ENCODE data around the gene SLC6A2. TPM values are rescaled to one million over a fixed set of nuclear protein-coding genes. Genes with fewer than 3 reads are reported as not detected.

SLC6A2 gene
- total RNA-seq, 1 experiment from 2014 or later, result not detected

GRCh38 chr16:55671206-55671973, 15.6 kb downstream of the SLC6A2 start:
- Histone ChIP-seq H3K4me3 (ENCODE audit: low read length) (no peak overlapping the region), H3K9me3 (ENCODE audit: low read length) (no peaks in the 10 kb centered on the region), H4K20me1 (ENCODE audit: insufficient read depth, low read depth, low read length) (no peaks in the 10 kb centered on the region), H3K36me3 (ENCODE audit: insufficient read depth, low read length) (no peaks in the 10 kb centered on the region), H2AFZ (ENCODE audit: low read length) (no peak overlapping the region), H3K4me2 (ENCODE audit: low read depth, low read length, poor library complexity, severe bottlenecking) (no peak overlapping the region), H3K9me2 (replicated peaks; ENCODE audit: insufficient read depth, low read length) (no peaks in the 10 kb centered on the region), H3K9ac (ENCODE audit: low read length) (no peak overlapping the region), H3K79me2 (ENCODE audit: low read length) (no peaks in the 10 kb centered on the region), H3K27ac (ENCODE audit: low read length) (no peak overlapping the region), H3K4me1 (ENCODE audit: low read length) (no peaks in the 10 kb centered on the region), H3K27me3 (ENCODE audit: low read length) (no peaks in the 10 kb centered on the region)
- DNase-seq, result no peak

- Histone ChIP-seq H3K36me3 (ENCODE audit: insufficient read depth, low read length) (no peaks in the 10 kb centered on the region), H4K20me1 (ENCODE audit: insufficient read depth, low read depth, low read length) (no peaks in the 10 kb centered on the region), H3K9me3 (ENCODE audit: low read length) (no peaks in the 10 kb centered on the region), H2AFZ (ENCODE audit: low read length) (no peak overlapping the region), H3K9ac (ENCODE audit: low read length) (no peak overlapping the region), H3K4me3 (ENCODE audit: low read length) (no peak overlapping the region), H3K4me1 (ENCODE audit: low read length) (no peaks in the 10 kb centered on the region), H3K9me2 (replicated peaks; ENCODE audit: insufficient read depth, low read length) (no peaks in the 10 kb centered on the region), H3K79me2 (ENCODE audit: low read length) (no peaks in the 10 kb centered on the region), H3K4me2 (ENCODE audit: low read depth, low read length, poor library complexity, severe bottlenecking) (no peak overlapping the region), H3K27me3 (ENCODE audit: low read length) (no peaks in the 10 kb centered on the region), H3K27ac (ENCODE audit: low read length) (no peak overlapping the region)
- DNase-seq, result no peak
Measured at GRCh38 chr16:55671974-55672280, 16.1 kb downstream of the SLC6A2 start.

DNA sequence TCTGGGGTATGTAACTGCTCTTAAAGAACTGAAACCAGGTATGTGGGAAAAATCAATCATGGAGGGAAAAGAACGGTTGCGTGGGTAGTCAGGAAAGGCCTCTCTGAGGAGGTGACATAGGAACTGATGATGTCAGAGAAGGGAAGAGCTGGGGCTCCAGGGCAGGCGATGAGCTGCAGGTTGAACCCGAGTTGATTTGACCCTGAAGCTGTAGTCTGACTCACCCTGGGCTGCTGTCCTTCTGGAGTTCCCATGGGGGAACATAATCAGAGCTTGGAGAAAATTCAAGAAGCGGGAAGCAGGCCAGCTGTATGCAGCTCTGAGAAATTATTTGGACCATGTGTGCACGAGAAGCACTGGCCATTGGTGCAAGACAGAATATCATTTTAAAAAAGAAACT, 16.7 kb downstream of the SLC6A2 start:
- Histone ChIP-seq H3K79me2 (ENCODE audit: low read length) (no peaks in the 10 kb centered on the region), H3K4me1 (ENCODE audit: low read length) (no peaks in the 10 kb centered on the region), H3K9me3 (ENCODE audit: low read length) (no peaks in the 10 kb centered on the region), H4K20me1 (ENCODE audit: insufficient read depth, low read depth, low read length) (no peaks in the 10 kb centered on the region), H3K9ac (ENCODE audit: low read length) (no peak overlapping the region), H3K27me3 (ENCODE audit: low read length) (no peaks in the 10 kb centered on the region), H3K4me3 (ENCODE audit: low read length) (no peak overlapping the region), H3K4me2 (ENCODE audit: low read depth, low read length, poor library complexity, severe bottlenecking) (no peak overlapping the region), H3K9me2 (replicated peaks; ENCODE audit: insufficient read depth, low read length) (no peaks in the 10 kb centered on the region), H2AFZ (ENCODE audit: low read length) (no peak overlapping the region), H3K36me3 (ENCODE audit: insufficient read depth, low read length) (no peaks in the 10 kb centered on the region), H3K27ac (ENCODE audit: low read length) (no peak overlapping the region)
- DNase-seq, result no peak

- DNase-seq, result no peak
- H3K27me3 ChIP-seq (ENCODE audit: low read length), result no peaks in the 10 kb centered on the region
- H4K20me1 ChIP-seq (ENCODE audit: insufficient read depth, low read depth, low read length), result no peaks in the 10 kb centered on the region
- no peaks in the 10 kb centered on the region for H3K9me3 ChIP-seq (ENCODE audit: low read length)
- H3K79me2 ChIP-seq (ENCODE audit: low read length), result no peaks in the 10 kb centered on the region
- no peaks in the 10 kb centered on the region for H3K4me1 ChIP-seq (ENCODE audit: low read length)
- H3K4me3 ChIP-seq (ENCODE audit: low read length), result no peak overlapping the region
- no peaks in the 10 kb centered on the region for H3K36me3 ChIP-seq (ENCODE audit: insufficient read depth, low read length)
- no peak overlapping the region for H3K27ac ChIP-seq (ENCODE audit: low read length)
- no peak overlapping the region for H2AFZ ChIP-seq (ENCODE audit: low read length)
- no peak overlapping the region for H3K4me2 ChIP-seq (ENCODE audit: low read depth, low read length, poor library complexity, severe bottlenecking)
- H3K9ac ChIP-seq (ENCODE audit: low read length), result no peak overlapping the region
- no peaks in the 10 kb centered on the region for H3K9me2 ChIP-seq (replicated peaks; ENCODE audit: insufficient read depth, low read length)
Measured at GRCh38 chr16:55678161-55678821, 22.5 kb downstream of the SLC6A2 start.

GRCh38 chr16:55682086-55682485, 26.3 kb downstream of the SLC6A2 start:
- Histone ChIP-seq H3K79me2 (ENCODE audit: low read length) (no peaks in the 10 kb centered on the region), H3K4me2 (ENCODE audit: low read depth, low read length, poor library complexity, severe bottlenecking) (no peak overlapping the region), H3K36me3 (ENCODE audit: insufficient read depth, low read length) (no peaks in the 10 kb centered on the region)

GRCh38 chr16:55685973-55686372, 30.2 kb downstream of the SLC6A2 start:
- Histone ChIP-seq H3K4me3 (ENCODE audit: low read length) (no peak overlapping the region), H3K4me1 (ENCODE audit: low read length) (no peaks in the 10 kb centered on the region), H4K20me1 (ENCODE audit: insufficient read depth, low read depth, low read length) (no peaks in the 10 kb centered on the region), H3K9ac (ENCODE audit: low read length) (no peak overlapping the region), H3K9me2 (replicated peaks; ENCODE audit: insufficient read depth, low read length) (no peaks in the 10 kb centered on the region), H3K27me3 (ENCODE audit: low read length) (0 out of 2 replicates have a peak, but pooled peaks cover 3% of the 10 kb centered on the region), H3K36me3 (ENCODE audit: insufficient read depth, low read length) (no peaks in the 10 kb centered on the region), H3K9me3 (ENCODE audit: low read length) (no peaks in the 10 kb centered on the region), H3K27ac (ENCODE audit: low read length) (no peak overlapping the region), H2AFZ (ENCODE audit: low read length) (no peak overlapping the region), H3K4me2 (ENCODE audit: low read depth, low read length, poor library complexity, severe bottlenecking) (no peak overlapping the region), H3K79me2 (ENCODE audit: low read length) (no peaks in the 10 kb centered on the region)
- DNase-seq, result no peak

More at GRCh38 chr16:55682086-55682485, 26.3 kb downstream of the SLC6A2 start:
- no peaks in the 10 kb centered on the region for H4K20me1 ChIP-seq (ENCODE audit: insufficient read depth, low read depth, low read length)
- H3K4me3 ChIP-seq (ENCODE audit: low read length), result no peak overlapping the region
- H3K27me3 ChIP-seq (ENCODE audit: low read length), result no peaks in the 10 kb centered on the region
- H3K9ac ChIP-seq (ENCODE audit: low read length), result no peak overlapping the region
- H3K9me3 ChIP-seq (ENCODE audit: low read length), result no peaks in the 10 kb centered on the region
- H3K9me2 ChIP-seq (replicated peaks; ENCODE audit: insufficient read depth, low read length), result no peaks in the 10 kb centered on the region
- H3K27ac ChIP-seq (ENCODE audit: low read length), result no peak overlapping the region
- no peaks in the 10 kb centered on the region for H3K4me1 ChIP-seq (ENCODE audit: low read length)
- H2AFZ ChIP-seq (ENCODE audit: low read length), result no peak overlapping the region
- no peak for DNase-seq

DNA sequence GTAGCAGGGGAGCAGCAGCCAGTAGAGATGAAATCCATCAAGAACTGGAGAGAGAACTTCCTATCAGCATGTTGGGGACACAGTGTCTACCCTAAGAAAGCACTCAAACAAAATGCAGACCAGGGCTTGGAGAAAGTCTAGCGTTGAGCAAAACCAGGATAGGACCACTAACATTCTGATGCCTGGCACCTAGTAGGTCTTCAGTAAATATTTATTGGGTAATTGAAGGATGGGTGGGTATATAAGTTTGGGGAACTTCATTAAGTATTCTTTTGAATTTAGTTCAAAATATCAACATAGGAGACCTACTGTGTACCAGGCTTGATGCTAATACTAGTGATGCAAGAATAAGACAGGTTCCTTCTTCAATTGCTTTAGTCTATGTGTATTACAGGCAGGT, 30.9 kb downstream of the SLC6A2 start:
- no peaks in the 10 kb centered on the region for H3K4me1 ChIP-seq (ENCODE audit: low read length)
- no peaks in the 10 kb centered on the region for H3K79me2 ChIP-seq (ENCODE audit: low read length)
- no peaks in the 10 kb centered on the region for H3K9me2 ChIP-seq (replicated peaks; ENCODE audit: insufficient read depth, low read length)
- no peak overlapping the region for H3K9ac ChIP-seq (ENCODE audit: low read length)
- DNase-seq, result no peak
- H3K27me3 ChIP-seq (ENCODE audit: low read length), result 0 out of 2 replicates have a peak, but pooled peaks cover 3% of the 10 kb centered on the region
- no peak overlapping the region for H3K27ac ChIP-seq (ENCODE audit: low read length)
- no peaks in the 10 kb centered on the region for H3K9me3 ChIP-seq (ENCODE audit: low read length)
- H3K4me2 ChIP-seq (ENCODE audit: low read depth, low read length, poor library complexity, severe bottlenecking), result no peak overlapping the region
- no peak overlapping the region for H3K4me3 ChIP-seq (ENCODE audit: low read length)
- H2AFZ ChIP-seq (ENCODE audit: low read length), result no peak overlapping the region
- no peaks in the 10 kb centered on the region for H3K36me3 ChIP-seq (ENCODE audit: insufficient read depth, low read length)
- H4K20me1 ChIP-seq (ENCODE audit: insufficient read depth, low read depth, low read length), result no peaks in the 10 kb centered on the region

DNA sequence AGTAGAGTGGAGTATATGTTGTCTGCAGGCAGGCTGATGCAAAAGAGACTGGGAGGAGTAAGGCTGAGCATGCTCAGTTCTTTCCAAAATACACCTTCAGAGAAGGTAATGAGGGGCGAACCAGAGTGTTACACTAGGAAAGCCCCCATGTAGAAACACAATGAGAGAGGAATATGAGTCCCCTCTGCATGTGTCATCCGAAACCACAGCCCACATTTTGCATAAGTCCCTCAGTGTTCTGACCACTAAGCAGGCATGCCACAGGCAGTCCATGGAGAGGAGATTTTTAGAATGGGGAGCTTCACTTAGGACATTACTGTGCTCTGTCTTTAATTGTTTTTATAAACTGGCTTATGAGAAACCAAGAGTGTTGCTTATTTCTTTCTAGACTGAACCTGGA, 32.0 kb downstream of the SLC6A2 start:
- H3K4me2 ChIP-seq (ENCODE audit: low read depth, low read length, poor library complexity, severe bottlenecking), result no peak overlapping the region
- no peak overlapping the region for H3K9ac ChIP-seq (ENCODE audit: low read length)
- no peak overlapping the region for H2AFZ ChIP-seq (ENCODE audit: low read length)
- H3K9me2 ChIP-seq (replicated peaks; ENCODE audit: insufficient read depth, low read length), result no peaks in the 10 kb centered on the region
- H3K27me3 ChIP-seq (ENCODE audit: low read length), result 0 out of 2 replicates have a peak, but pooled peaks cover 3% of the 10 kb centered on the region
- no peaks in the 10 kb centered on the region for H3K4me1 ChIP-seq (ENCODE audit: low read length)
- H3K79me2 ChIP-seq (ENCODE audit: low read length), result no peaks in the 10 kb centered on the region
- no peaks in the 10 kb centered on the region for H4K20me1 ChIP-seq (ENCODE audit: insufficient read depth, low read depth, low read length)
- no peaks in the 10 kb centered on the region for H3K36me3 ChIP-seq (ENCODE audit: insufficient read depth, low read length)
- no peaks in the 10 kb centered on the region for H3K9me3 ChIP-seq (ENCODE audit: low read length)
- H3K4me3 ChIP-seq (ENCODE audit: low read length), result no peak overlapping the region
- H3K27ac ChIP-seq (ENCODE audit: low read length), result no peak overlapping the region
- DNase-seq, result no peak
